HEK293T (cell line): ENCODE data around the gene USP50.

Source experiments
- SUZ12 ChIP-seq: fragments of 450-650 bp; IDR thresholded peaks from 2 replicates; pipeline ENCODE4 v1.6.1; 2016; ENCODE audit warnings: mild to moderate bottlenecking
- ZNF384 ChIP-seq: fragments of 450-650 bp; IDR thresholded peaks from 2 replicates; pipeline ENCODE4 v1.6.1; 2016

DNA sequence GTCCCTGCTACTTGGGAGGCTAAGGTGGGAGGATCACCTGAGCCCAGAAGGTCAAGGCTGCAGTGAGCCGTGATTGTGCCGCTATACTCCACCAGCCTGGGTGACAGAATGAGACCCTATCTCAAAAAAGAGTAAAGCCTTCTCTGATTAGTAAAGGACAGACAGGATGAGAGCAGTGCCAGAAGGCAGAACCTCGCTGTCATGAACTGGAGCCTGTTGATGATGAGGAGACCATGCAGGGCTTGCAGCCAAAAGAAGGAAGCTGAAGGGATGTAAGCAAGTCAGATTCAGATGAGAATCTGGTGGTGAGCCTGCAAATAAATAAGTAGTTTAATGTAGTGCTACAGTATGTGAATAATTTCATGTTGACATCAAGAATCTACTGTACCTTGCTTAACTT lies 52.8 kb downstream of the USP50 start:
- TF ChIP-seq ZNF384 (no peak), SUZ12 (no peak)
